H1 (cell line): ENCODE measurements around the gene VSX2. TPM values are rescaled to one million over a fixed set of nuclear protein-coding genes. Genes with fewer than 3 reads are reported as not detected.

ENCODE experiments used
- CTCF ChIA-PET: fragments of 300-600 bp; sonication (Branson Sonifier 250); formaldehyde crosslinking; loops from one replicate; lab custom pipeline; 2021; ENCODE audit not compliant: partially characterized antibody; lab: Charles Lee
- POLR2A ChIA-PET: fragments of 300-600 bp; sonication (Branson Sonifier 250); formaldehyde crosslinking; loops from one replicate; lab custom pipeline; 2021; ENCODE audit warnings: inconsistent platforms; ENCODE audit not compliant: partially characterized antibody; lab: Charles Lee
- DNase-seq, 2 experiments: peaks; one replicate each; pipeline versions ENCODE4 v3.0.0 to v3.0.0-alpha.2; 2010 to 2022; ENCODE audit warnings: low spot score in 2 of 2, low read depth in 1 of 2, mixed read lengths in 1 of 2
- FAIRE-seq: peaks from 2 replicates; lab custom pipeline; 2011; peaks lifted over from hg19 to GRCh38; lab: Jason Lieb, UNC
- H2AFZ ChIP-seq: 2 replicates; pipeline ENCODE4 v1.8.1; 2012; ENCODE audit warnings: low read length, inconsistent platforms
- H2AK5ac ChIP-seq: 2 replicates; pipeline ENCODE4 v1.6.1; 2013; ENCODE audit warnings: low read depth, low read length
- H2BK120ac ChIP-seq: replicated peaks from 2 replicates; pipeline ENCODE3; 2013; ENCODE audit warnings: low read depth, low read length, inconsistent platforms
- H2BK12ac ChIP-seq: 2 replicates; pipeline ENCODE4 v1.6.1; 2013; ENCODE audit warnings: low read depth, low read length
- H2BK15ac ChIP-seq: 2 replicates; pipeline ENCODE4 v1.6.1; 2013; ENCODE audit warnings: low read length
- H2BK20ac ChIP-seq: 2 replicates; pipeline ENCODE4 v1.6.1; 2013; ENCODE audit warnings: low read length
- H2BK5ac ChIP-seq: 2 replicates; pipeline ENCODE4 v1.6.1; 2013; ENCODE audit warnings: low read depth, low read length
- H3K14ac ChIP-seq: 2 replicates; pipeline ENCODE4 v1.6.1; 2013; ENCODE audit warnings: inconsistent platforms; ENCODE audit not compliant: insufficient read length
- H3K18ac ChIP-seq: 2 replicates; pipeline ENCODE4 v1.6.1; 2013; ENCODE audit warnings: low read length; ENCODE audit errors: extremely low read depth
- H3K23ac ChIP-seq: 2 replicates; pipeline ENCODE4 v1.6.1; 2013; ENCODE audit warnings: inconsistent platforms; ENCODE audit not compliant: insufficient read length
- H3K23me2 ChIP-seq: 2 replicates; pipeline ENCODE4 v1.6.1; 2013; ENCODE audit warnings: low read depth, low read length
- H3K27ac ChIP-seq: 2 replicates; pipeline ENCODE4 v1.6.1; 2011; ENCODE audit warnings: low read depth, low read length, inconsistent platforms
- H3K27me3 ChIP-seq, 4 experiments: replicated peaks in 1 of 4; 1 replicate in 1 of 4; 2 replicates in 3 of 4; pipeline versions ENCODE4 v1.6.1 to v1.8.1; 2011 to 2013; ENCODE audit warnings: low read length in 3 of 4, mild to moderate bottlenecking in 3 of 4, inconsistent platforms in 2 of 4, mixed read lengths in 2 of 4, moderate library complexity in 1 of 4; ENCODE audit not compliant: control insufficient read depth in 3 of 4, insufficient read depth in 3 of 4; ENCODE audit errors: extremely low read depth in 1 of 4
- H3K36me3 ChIP-seq, 4 experiments: 2 replicates each; pipeline versions ENCODE4 v1.6.1 to v1.8.1; 2011 to 2013; ENCODE audit warnings: mild to moderate bottlenecking in 4 of 4, low read length in 3 of 4, moderate library complexity in 2 of 4, control low read depth in 1 of 4, inconsistent platforms in 1 of 4; ENCODE audit not compliant: insufficient read depth in 4 of 4, control insufficient read depth in 2 of 4
- H3K4ac ChIP-seq: replicated peaks from 2 replicates; pipeline ENCODE3; 2013; ENCODE audit warnings: low read length, low read depth, mixed read lengths, inconsistent platforms; ENCODE audit not compliant: insufficient read length
- H3K4me1 ChIP-seq, 4 experiments: replicated peaks in 1 of 4; 1 replicate in 1 of 4; 2 replicates in 3 of 4; pipeline versions ENCODE4 v1.6.1 to v1.8.1; 2011 to 2013; ENCODE audit warnings: low read length in 3 of 4, inconsistent platforms in 2 of 4, mixed read lengths in 1 of 4; ENCODE audit not compliant: insufficient read depth in 4 of 4, control insufficient read depth in 3 of 4
- H3K4me2 ChIP-seq, 2 experiments: 2 replicates each; pipeline versions ENCODE4 v1.6.1 to v1.8.1; 2011 to 2013; ENCODE audit warnings: low read depth in 2 of 2, low read length in 2 of 2, control low read depth in 1 of 2, inconsistent platforms in 1 of 2, mild to moderate bottlenecking in 1 of 2; ENCODE audit not compliant: insufficient read depth in 1 of 2
- H3K4me3 ChIP-seq, 4 experiments: fragments of 200-600, 300-600 bp in 1 of 4; sonication (generic), shearing (Covaris generic), sonication (Bioruptor Twin) in 1 of 4; 2 replicates each; pipeline versions ENCODE4 v1.5.1 to v1.8.1; 2011 to 2016; ENCODE audit warnings: low read length in 4 of 4, low read depth in 3 of 4, control low read depth in 2 of 4, inconsistent platforms in 2 of 4, mild to moderate bottlenecking in 2 of 4, mixed read lengths in 1 of 4, moderate library complexity in 1 of 4; ENCODE audit not compliant: insufficient read depth in 2 of 4; ENCODE audit errors: extremely low read depth in 1 of 4
- H3K56ac ChIP-seq: replicated peaks from 2 replicates; pipeline ENCODE3; 2013; ENCODE audit warnings: low read depth, mild to moderate bottlenecking, mixed read lengths, low read length, inconsistent platforms; ENCODE audit not compliant: insufficient read length
- H3K79me1 ChIP-seq: 2 replicates; pipeline ENCODE4 v1.6.1; 2013; ENCODE audit warnings: low read depth, low read length, control low read depth
- H3K79me2 ChIP-seq, 2 experiments: 2 replicates each; pipeline versions ENCODE4 v1.6.1 to v1.8.1; 2012 to 2013; ENCODE audit warnings: low read length in 2 of 2, mild to moderate bottlenecking in 2 of 2, inconsistent platforms in 1 of 2; ENCODE audit not compliant: insufficient read depth in 2 of 2, control insufficient read depth in 1 of 2
- H3K9ac ChIP-seq, 4 experiments: replicated peaks in 1 of 4; 1 replicate in 1 of 4; 2 replicates in 3 of 4; pipeline versions ENCODE4 v1.6.1 to v1.8.1; 2011 to 2013; ENCODE audit warnings: low read depth in 3 of 4, low read length in 3 of 4, control low read depth in 2 of 4, mild to moderate bottlenecking in 2 of 4, moderate library complexity in 2 of 4, inconsistent platforms in 1 of 4; ENCODE audit errors: extremely low read depth in 1 of 4
- H3K9me3 ChIP-seq, 2 experiments: 2 replicates each; pipeline versions ENCODE4 v1.6.1 to v1.8.1; 2012 to 2013; ENCODE audit warnings: mild to moderate bottlenecking in 2 of 2, moderate library complexity in 2 of 2, control low read depth in 1 of 2, inconsistent platforms in 1 of 2, low read depth in 1 of 2, low read length in 1 of 2, mixed read lengths in 1 of 2; ENCODE audit not compliant: insufficient read depth in 2 of 2
- H4K20me1 ChIP-seq, 2 experiments: replicated peaks in 1 of 2; 2 replicates each; pipeline versions ENCODE3 to v1.8.1; 2011 to 2013; ENCODE audit warnings: inconsistent platforms in 2 of 2, low read length in 2 of 2, mild to moderate bottlenecking in 1 of 2; ENCODE audit not compliant: insufficient read depth in 2 of 2, control insufficient read depth in 1 of 2
- H4K5ac ChIP-seq: 2 replicates; pipeline ENCODE4 v1.6.1; 2013; ENCODE audit warnings: low read length, low read depth, mixed read lengths, inconsistent platforms; ENCODE audit not compliant: insufficient read length
- H4K8ac ChIP-seq: 2 replicates; pipeline ENCODE4 v1.8.0; 2013; ENCODE audit warnings: mild to moderate bottlenecking, moderate library complexity, low read length, inconsistent platforms; ENCODE audit not compliant: insufficient read depth; ENCODE audit errors: extremely low read depth
- H4K91ac ChIP-seq: replicated peaks from 2 replicates; pipeline ENCODE3; 2013; ENCODE audit warnings: low read length, mixed read lengths, inconsistent platforms; ENCODE audit not compliant: insufficient read length
- ASH2L ChIP-seq: fragments of 200-600, 300-600 bp; sonication (generic); IDR thresholded peaks from one replicate; pipeline ENCODE4 v1.7.1; 2017; ENCODE audit warnings: low read length
- CEBPB ChIP-seq: IDR thresholded peaks from 2 replicates; pipeline ENCODE4 v1.6.1; 2012; ENCODE audit warnings: low read depth, low read length
- CHD2 ChIP-seq: IDR thresholded peaks from 2 replicates; pipeline ENCODE4 v1.6.1; 2012; ENCODE audit warnings: low read length, improper control_type of control experiment
- CREB1 ChIP-seq: IDR thresholded peaks from 2 replicates; pipeline ENCODE4 v1.6.1; 2012; ENCODE audit warnings: inconsistent platforms
- EP300 ChIP-seq, 2 experiments: IDR thresholded peaks; 1 replicate in 1 of 2; 2 replicates in 1 of 2; pipeline ENCODE4 v1.6.1; 2011 to 2012; ENCODE audit warnings: low read depth in 2 of 2, low read length in 2 of 2, mild to moderate bottlenecking in 2 of 2, borderline replicate concordance in 1 of 2, inconsistent platforms in 1 of 2, moderate library complexity in 1 of 2
- FOSL1 ChIP-seq: IDR thresholded peaks from 2 replicates; pipeline ENCODE4 v1.6.1; 2011; ENCODE audit warnings: mild to moderate bottlenecking, low read depth, low read length, moderate library complexity; ENCODE audit not compliant: insufficient read depth
- GABPA ChIP-seq: IDR thresholded peaks from 2 replicates; pipeline ENCODE4 v1.6.1; 2011; ENCODE audit warnings: mild to moderate bottlenecking, low read length, moderate library complexity, borderline replicate concordance; ENCODE audit not compliant: insufficient read depth
- HDAC2 ChIP-seq, 2 experiments: fragments of 300-600 bp in 1 of 2; sonication (generic) in 1 of 2; IDR thresholded peaks; 2 replicates each; pipeline ENCODE4 v1.6.1; 2011 to 2012; ENCODE audit warnings: low read depth in 2 of 2, low read length in 2 of 2, mild to moderate bottlenecking in 2 of 2, moderate library complexity in 2 of 2, borderline replicate concordance in 1 of 2, inconsistent platforms in 1 of 2
- RXRA ChIP-seq: IDR thresholded peaks from 2 replicates; pipeline ENCODE4 v1.6.1; 2011; ENCODE audit warnings: low read depth, mild to moderate bottlenecking, low read length, moderate library complexity; ENCODE audit not compliant: insufficient read depth
- SIN3A ChIP-seq, 2 experiments: IDR thresholded peaks in 1 of 2; conservative IDR thresholded peaks in 1 of 2; 2 replicates each; pipeline ENCODE4 v1.6.1; 2011 to 2012; ENCODE audit warnings: low read length in 2 of 2, improper control_type of control experiment in 1 of 2, low read depth in 1 of 2, mild to moderate bottlenecking in 1 of 2
- SIRT6 ChIP-seq: IDR thresholded peaks from one replicate; pipeline ENCODE4 v1.7.1; 2012; ENCODE audit warnings: low read length, inconsistent platforms
- SIX5 ChIP-seq: IDR thresholded peaks from 2 replicates; pipeline ENCODE4 v1.6.1; 2011; ENCODE audit warnings: mild to moderate bottlenecking, low read depth, low read length
- SRF ChIP-seq: IDR thresholded peaks from 2 replicates; pipeline ENCODE4 v1.6.1; 2011; ENCODE audit warnings: mild to moderate bottlenecking, low read depth, low read length, moderate library complexity
- SUZ12 ChIP-seq: fragments of 200-600 bp; sonication (generic); IDR thresholded peaks from 2 replicates; pipeline ENCODE4 v1.6.1; 2012; ENCODE audit warnings: mild to moderate bottlenecking, inconsistent platforms, low read length, moderate library complexity, mixed read lengths
- polyA plus RNA-seq, 7 experiments: library from polyadenylated mRNA; depleted of rRNA in 3 of 7; stranded (reverse) in 5 of 7; unstranded in 2 of 7; fragments of >200 nt in 5 of 7; fragments of 200-250 nt in 2 of 7; gene quantifications; 1 replicate in 5 of 7; 2 replicates in 1 of 7; 4 replicates in 1 of 7; pipeline versions ENCODE4 v1.2.1 to v1.2.3, GENCODE V29; 2011 to 2013; ENCODE audit warnings: missing spikeins in 2 of 7, mixed read lengths in 2 of 7
- total RNA-seq: library from RNA; stranded (reverse); fragmentation: NEBNext Ultra II Directional; extraction: Animal tissue kit (Norgen Biotek cat#: 25700); gene quantifications from 2 replicates; pipeline ENCODE4 v1.2.1, GENCODE V29; 2021
- TF ChIP-seq, protein P1 (sequence below): IDR thresholded peaks from 2 replicates; pipeline ENCODE4 v1.6.1; 2011; ENCODE audit warnings: low read depth, mild to moderate bottlenecking, low read length; ENCODE audit not compliant: insufficient read depth

Gene VSX2
- total and polyA plus RNA-seq, 2 of the 8 experiments (the other 6 are each of a cell fraction or from before 2014, with no cell fraction given): 0.08 to 0.22 TPM

- H3K4me1 ChIP-seq: peaks cover 0 to 2% (median 0%) of the 10 kb centered on the region in 4 experiments; a peak in 1 of 7 replicates
- DNase-seq (no peak), FAIRE-seq (no peak)
- no peaks in the 10 kb centered on the region for H3K79me1 ChIP-seq
- no peak overlapping the region for H2BK12ac ChIP-seq
- H2AK5ac ChIP-seq: no peak overlapping the region
- no peak overlapping the region for H3K27ac ChIP-seq
- no peaks in the 10 kb centered on the region for H4K20me1 ChIP-seq
- H4K8ac ChIP-seq: no peak overlapping the region
- H3K4ac ChIP-seq: no peak overlapping the region
- H3K4me3 ChIP-seq: no peak overlapping the region
- H3K23ac ChIP-seq: no peak overlapping the region
- no peak overlapping the region for H2BK15ac ChIP-seq
- no peak overlapping the region for H2BK20ac ChIP-seq
- H3K36me3 ChIP-seq: peaks cover 3 to 15% (median 7%) of the 10 kb centered on the region in 4 experiments; a peak in 5 of 8 replicates
- no peak overlapping the region for H2AFZ ChIP-seq
- H3K27me3 ChIP-seq: no peaks in the 10 kb centered on the region
- no peak overlapping the region for H3K18ac ChIP-seq
- no peak overlapping the region for H4K5ac ChIP-seq
- no peak overlapping the region for H4K91ac ChIP-seq
- no peak overlapping the region for H2BK5ac ChIP-seq
- TF ChIP-seq SUZ12: no peak
- no peak for TF ChIP-seq GABPA
- TF ChIP-seq, protein P1, sequence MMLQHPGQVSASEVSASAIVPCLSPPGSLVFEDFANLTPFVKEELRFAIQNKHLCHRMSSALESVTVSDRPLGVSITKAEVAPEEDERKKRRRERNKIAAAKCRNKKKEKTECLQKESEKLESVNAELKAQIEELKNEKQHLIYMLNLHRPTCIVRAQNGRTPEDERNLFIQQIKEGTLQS: no peak
- no peak for TF ChIP-seq RXRA
- TF ChIP-seq FOSL1: no peak
- no peak for TF ChIP-seq SIRT6
- TF ChIP-seq SIX5: no peak
- TF ChIP-seq CEBPB: no peak
- no peak for TF ChIP-seq SIN3A (conservative IDR thresholded peaks at IDR 0.05 in 1 of 2, IDR thresholded peaks at IDR 0.05 in 1 of 2; ENCODE audit: low read depth in 1 of 2, low read length in 2 of 2)
- TF ChIP-seq CREB1: no peak
- TF ChIP-seq CHD2: no peak
- no peak for TF ChIP-seq HDAC2 (IDR thresholded peaks at IDR 0.05; ENCODE audit: borderline replicate concordance in 1 of 2, low read depth in 2 of 2, low read length in 2 of 2)
- no peak for TF ChIP-seq SRF
- no peak for TF ChIP-seq ASH2L
- TF ChIP-seq EP300 (IDR thresholded peaks at IDR 0.05; ENCODE audit: borderline replicate concordance in 1 of 2, low read depth in 2 of 2, low read length in 2 of 2): no peak
- no peaks in the 10 kb centered on the region for H3K23me2 ChIP-seq
- H3K9me3 ChIP-seq: no peaks in the 10 kb centered on the region
- H2BK120ac ChIP-seq: no peak overlapping the region
- H3K79me2 ChIP-seq: no peaks in the 10 kb centered on the region
- CTCF ChIA-PET: interaction anchor here (1.1 to 3.0 kb wide), 4 partner anchors 10 to 55 kb away, joined by 3 to 12 read pairs (median 10); no protein-coding TSS in a partner anchor
- no peak overlapping the region for H3K4me2 ChIP-seq
- no peak overlapping the region for H3K9ac ChIP-seq
- H3K56ac ChIP-seq: no peak overlapping the region
- POLR2A ChIA-PET: no interaction called here
- H3K14ac ChIP-seq: no peak overlapping the region
These were observed 37.1 kb upstream of the VSX2 start for GRCh38 chr14:74202113-74202512.
